GM12878 (cell line): ENCODE measurements around the gene THTPA. TPM values are rescaled to one million over a fixed set of nuclear protein-coding genes. Genes with fewer than 3 reads are reported as not detected.

Experiments used
- CTCF ChIP-seq, 3 experiments: IDR thresholded peaks in 2 of 3; conservative IDR thresholded peaks in 1 of 3; 2 replicates each; pipeline ENCODE4 v1.5.1; 2011; ENCODE audit warnings: low read depth in 3 of 3, low read length in 3 of 3, mild to moderate bottlenecking in 3 of 3, control low read depth in 2 of 3, moderate library complexity in 2 of 3, inconsistent platforms in 1 of 3, mixed read lengths in 1 of 3; ENCODE audit not compliant: control insufficient read depth in 2 of 3, insufficient read depth in 1 of 3; ENCODE audit errors: extremely low read depth in 1 of 3
- IKZF1 ChIP-seq: fragments of 450-650 bp; conservative IDR thresholded peaks from 2 replicates; pipeline ENCODE4 v1.6.1; 2017; ENCODE audit warnings: antibody characterized with exemption, mild to moderate bottlenecking
- RBBP5 ChIP-seq: fragments of 200-600 bp; sonication (generic); conservative IDR thresholded peaks from 2 replicates; pipeline ENCODE4 v1.6.1; 2016
- SUZ12 ChIP-seq: fragments of 200-600 bp; sonication (generic); IDR thresholded peaks from one replicate; pipeline ENCODE4 v1.6.1; 2018; ENCODE audit warnings: antibody characterized with exemption, mild to moderate bottlenecking; ENCODE audit not compliant: unreplicated experiment
- ZNF274 ChIP-seq: IDR thresholded peaks from one replicate; pipeline ENCODE4 v1.8.0; 2011; ENCODE audit not compliant: insufficient read length, insufficient read depth
- polyA plus RNA-seq, 11 experiments: library from polyadenylated mRNA; depleted of rRNA in 4 of 11; unstranded in 6 of 11; stranded (reverse) in 5 of 11; fragments of >200 nt; fragmentation: Nextera tagmentation in 4 of 11; fragmentation: Illumina TruSeq in 1 of 11; extraction: Ambion mirVana in 4 of 11; extraction: Trizol in 1 of 11; gene quantifications; 1 replicate in 1 of 11; 2 replicates in 10 of 11; pipeline versions ENCODE4 v1.2.1 to v1.2.3, GENCODE V29; 2011 to 2016; ENCODE audit warnings: inconsistent platforms in 2 of 11, missing spikeins in 2 of 11, low read depth in 1 of 11
- total RNA-seq, 4 experiments: library from RNA; depleted of rRNA in 3 of 4; stranded (reverse); fragments of >200 nt in 3 of 4; fragmentation: Illumina TruSeq in 1 of 4; extraction: Trizol in 1 of 4; gene quantifications; 2 replicates each; pipeline versions ENCODE4 v1.2.1 to v1.2.3, GENCODE V29; 2013 to 2021
- TF ChIP-seq, protein P1 (sequence below): IDR thresholded peaks from 2 replicates; pipeline ENCODE4 v1.6.1; 2012; ENCODE audit warnings: improper control_type of control experiment, low read depth, low read length; ENCODE audit not compliant: insufficient replicate concordance

The THTPA gene
- total and polyA plus RNA-seq, 10 of the 15 experiments (the other 5 are each of a cell fraction or from before 2014, with no cell fraction given): 3.1 to 24.9 (median 12.8) TPM

- no peak for TF ChIP-seq CTCF (IDR thresholded peaks at IDR 0.05 in 2 of 3, conservative IDR thresholded peaks at IDR 0.05 in 1 of 3; ENCODE audit: control insufficient read depth in 2 of 3, extremely low read depth in 1 of 3, insufficient read depth in 1 of 3, low read depth in 3 of 3, low read length in 3 of 3)
- no peak for TF ChIP-seq ZNF274
- TF ChIP-seq SUZ12: no peak
- TF ChIP-seq IKZF1: no peak
- TF ChIP-seq, protein P1, sequence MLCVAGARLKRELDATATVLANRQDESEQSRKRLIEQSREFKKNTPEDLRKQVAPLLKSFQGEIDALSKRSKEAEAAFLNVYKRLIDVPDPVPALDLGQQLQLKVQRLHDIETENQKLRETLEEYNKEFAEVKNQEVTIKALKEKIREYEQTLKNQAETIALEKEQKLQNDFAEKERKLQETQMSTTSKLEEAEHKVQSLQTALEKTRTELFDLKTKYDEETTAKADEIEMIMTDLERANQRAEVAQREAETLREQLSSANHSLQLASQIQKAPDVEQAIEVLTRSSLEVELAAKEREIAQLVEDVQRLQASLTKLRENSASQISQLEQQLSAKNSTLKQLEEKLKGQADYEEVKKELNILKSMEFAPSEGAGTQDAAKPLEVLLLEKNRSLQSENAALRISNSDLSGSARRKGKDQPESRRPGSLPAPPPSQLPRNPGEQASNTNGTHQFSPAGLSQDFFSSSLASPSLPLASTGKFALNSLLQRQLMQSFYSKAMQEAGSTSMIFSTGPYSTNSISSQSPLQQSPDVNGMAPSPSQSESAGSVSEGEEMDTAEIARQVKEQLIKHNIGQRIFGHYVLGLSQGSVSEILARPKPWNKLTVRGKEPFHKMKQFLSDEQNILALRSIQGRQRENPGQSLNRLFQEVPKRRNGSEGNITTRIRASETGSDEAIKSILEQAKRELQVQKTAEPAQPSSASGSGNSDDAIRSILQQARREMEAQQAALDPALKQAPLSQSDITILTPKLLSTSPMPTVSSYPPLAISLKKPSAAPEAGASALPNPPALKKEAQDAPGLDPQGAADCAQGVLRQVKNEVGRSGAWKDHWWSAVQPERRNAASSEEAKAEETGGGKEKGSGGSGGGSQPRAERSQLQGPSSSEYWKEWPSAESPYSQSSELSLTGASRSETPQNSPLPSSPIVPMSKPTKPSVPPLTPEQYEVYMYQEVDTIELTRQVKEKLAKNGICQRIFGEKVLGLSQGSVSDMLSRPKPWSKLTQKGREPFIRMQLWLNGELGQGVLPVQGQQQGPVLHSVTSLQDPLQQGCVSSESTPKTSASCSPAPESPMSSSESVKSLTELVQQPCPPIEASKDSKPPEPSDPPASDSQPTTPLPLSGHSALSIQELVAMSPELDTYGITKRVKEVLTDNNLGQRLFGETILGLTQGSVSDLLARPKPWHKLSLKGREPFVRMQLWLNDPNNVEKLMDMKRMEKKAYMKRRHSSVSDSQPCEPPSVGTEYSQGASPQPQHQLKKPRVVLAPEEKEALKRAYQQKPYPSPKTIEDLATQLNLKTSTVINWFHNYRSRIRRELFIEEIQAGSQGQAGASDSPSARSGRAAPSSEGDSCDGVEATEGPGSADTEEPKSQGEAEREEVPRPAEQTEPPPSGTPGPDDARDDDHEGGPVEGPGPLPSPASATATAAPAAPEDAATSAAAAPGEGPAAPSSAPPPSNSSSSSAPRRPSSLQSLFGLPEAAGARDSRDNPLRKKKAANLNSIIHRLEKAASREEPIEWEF: no peak
- no peak for TF ChIP-seq RBBP5
Measured at GRCh38 chr14:23573384-23574015, 17.4 kb downstream of the THTPA start (continued).
